GM19468 (cell line): ENCODE results near the gene ROBO3.
A peak's percentile ranks its signal among the peaks of the same experiment; 100 is the strongest.

ENCODE experiments used
- ATAC-seq: cut with Tn5 transposase; IDR thresholded peaks from one replicate; pipeline ENCODE4 v1.9.1; 2021; ENCODE audit warnings: mild to moderate bottlenecking, moderate library complexity, moderate number of reproducible peaks; ENCODE audit not compliant: unreplicated experiment; ENCODE audit errors: extremely low read depth

The ROBO3 gene

DNA sequence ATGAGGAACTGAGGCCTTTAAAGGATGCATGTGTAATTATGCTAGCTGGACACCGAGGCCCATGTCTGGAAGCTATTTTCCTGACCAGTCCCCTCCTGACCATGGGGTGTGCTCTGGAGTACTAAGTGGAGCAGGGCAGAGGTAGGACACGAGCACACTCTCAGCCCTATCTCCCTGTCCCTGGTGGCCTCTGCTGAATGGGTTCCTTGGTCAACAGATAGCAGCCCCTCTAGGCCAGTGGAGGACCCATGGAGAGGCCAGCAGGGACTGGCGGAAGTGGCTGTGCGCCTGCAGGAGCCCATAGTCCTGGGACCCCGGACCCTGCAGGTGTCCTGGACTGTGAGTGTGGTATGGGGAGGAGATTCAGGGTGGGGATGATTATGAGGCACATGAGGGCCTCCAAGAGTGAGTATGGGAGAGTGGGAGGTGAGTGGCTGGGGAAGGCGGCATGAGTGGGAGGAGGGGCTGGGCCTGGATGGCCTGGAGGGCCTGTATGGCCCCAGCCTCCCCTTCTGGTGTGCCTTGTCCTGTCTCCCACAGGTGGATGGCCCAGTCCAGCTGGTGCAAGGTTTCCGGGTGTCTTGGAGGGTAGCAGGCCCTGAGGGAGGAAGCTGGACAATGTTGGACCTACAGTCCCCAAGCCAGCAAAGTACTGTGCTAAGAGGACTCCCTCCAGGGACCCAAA is 9.5 kb downstream of the ROBO3 start:
- ATAC-seq: no peak

DNA sequence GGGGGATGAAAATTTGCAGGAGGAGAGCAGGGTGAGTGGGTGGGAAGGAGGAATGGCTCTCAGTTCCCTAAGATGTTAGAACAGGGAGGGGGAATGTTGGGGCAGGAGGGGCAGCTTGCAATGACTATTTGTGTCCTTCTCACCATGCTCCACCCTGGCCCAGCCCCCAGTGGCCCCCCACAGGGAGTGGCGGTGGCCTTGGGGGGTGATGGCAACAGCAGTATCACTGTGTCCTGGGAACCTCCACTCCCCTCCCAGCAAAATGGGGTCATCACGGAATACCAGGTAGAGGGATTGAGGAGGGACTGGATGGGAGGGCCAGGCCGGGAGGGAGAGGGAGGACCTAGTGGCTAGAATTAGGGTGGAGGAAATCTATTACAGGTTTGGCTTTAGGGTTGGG is 10.2 kb downstream of the ROBO3 start:
- ATAC-seq: no peak

DNA sequence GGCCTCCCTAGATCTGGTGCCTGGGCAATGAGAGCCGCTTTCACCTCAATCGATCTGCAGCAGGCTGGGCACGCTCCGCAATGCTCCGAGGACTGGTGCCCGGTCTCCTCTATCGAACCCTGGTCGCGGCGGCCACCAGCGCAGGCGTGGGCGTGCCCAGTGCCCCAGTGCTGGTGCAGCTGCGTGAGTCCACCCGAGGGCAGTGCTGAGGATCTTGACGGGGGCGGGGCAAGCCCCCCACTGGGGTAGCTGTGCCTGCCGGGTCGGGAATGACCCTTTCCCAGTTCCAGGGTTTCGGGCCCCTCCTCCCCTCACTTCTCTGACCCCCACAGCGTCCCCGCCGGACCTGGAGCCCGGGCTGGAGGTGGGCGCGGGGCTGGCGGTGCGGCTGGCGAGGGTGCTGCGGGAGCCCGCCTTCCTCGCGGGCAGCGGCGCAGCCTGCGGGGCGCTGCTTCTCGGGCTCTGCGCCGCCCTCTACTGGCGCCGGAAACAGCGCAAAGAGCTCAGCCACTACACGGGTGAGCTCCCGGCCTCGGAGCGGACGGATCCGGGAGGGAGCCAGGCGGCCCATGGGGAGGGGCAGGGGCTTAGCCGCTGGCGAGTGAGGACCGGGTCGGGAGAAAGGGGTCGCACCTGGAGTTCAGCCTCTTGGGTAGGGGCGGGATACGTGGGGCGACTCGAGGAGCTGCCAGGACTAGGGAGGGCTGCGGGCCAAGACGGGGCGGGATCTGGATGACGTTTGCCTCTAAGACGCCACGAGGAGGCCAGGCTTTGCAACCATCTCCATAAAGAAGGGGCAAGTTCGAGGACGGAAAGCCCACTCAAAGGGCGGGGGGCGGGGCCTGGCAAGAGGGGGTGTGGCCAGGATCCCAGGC is 10.9 kb downstream of the ROBO3 start:
- ATAC-seq: peak; percentile 91

DNA sequence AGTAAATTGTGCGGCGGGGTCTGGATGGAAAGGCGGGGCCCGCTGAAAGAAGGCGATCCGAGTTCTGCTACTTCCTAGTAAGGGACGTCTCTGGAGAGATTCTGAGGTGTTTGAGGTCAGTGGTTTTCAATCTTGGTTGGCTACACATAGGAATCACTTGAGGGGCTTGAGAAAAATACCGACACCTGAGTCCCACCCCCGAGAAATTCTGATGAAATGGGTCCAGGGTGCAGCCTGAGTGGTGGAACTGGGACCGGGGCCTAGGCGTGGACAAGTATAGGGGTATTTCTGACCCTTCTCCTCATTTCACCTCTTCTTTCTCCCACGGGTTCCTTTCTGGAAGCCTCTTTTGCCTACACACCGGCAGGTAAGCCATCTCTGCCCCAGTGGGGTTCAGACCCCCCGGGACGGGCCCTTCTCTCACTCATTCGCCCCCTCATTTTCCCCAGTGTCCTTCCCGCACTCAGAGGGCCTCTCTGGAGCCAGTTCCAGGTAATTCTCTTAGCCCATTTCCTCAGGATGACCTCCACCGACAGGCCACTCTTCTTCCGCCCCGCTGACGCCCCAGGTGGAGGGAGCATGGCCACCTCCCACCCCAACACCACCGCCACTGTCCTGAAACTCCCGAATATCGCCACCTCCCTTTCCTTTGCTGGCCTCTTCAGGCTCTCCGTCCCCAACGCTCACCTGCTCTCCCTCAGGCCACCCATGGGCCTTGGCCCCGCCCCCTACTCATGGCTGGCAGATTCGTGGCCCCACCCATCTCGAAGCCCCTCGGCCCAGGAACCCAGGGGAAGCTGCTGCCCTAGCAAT is 11.8 kb downstream of the ROBO3 start:
- ATAC-seq: no peak

DNA sequence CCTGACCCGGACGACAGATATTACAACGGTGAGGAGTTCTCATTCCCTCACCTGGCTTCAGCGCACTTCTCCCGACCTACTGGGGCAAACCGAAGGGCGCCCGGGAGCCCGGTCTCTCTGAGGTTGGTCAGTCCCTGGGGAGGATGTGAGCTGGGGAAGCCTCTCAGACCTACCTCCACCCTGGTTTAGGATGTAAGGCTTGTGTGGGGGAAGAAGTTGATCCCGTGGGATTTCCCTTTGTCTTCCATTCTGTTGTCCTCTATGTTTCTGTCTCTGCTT is 12.3 kb downstream of the ROBO3 start:
- no peak for ATAC-seq

DNA sequence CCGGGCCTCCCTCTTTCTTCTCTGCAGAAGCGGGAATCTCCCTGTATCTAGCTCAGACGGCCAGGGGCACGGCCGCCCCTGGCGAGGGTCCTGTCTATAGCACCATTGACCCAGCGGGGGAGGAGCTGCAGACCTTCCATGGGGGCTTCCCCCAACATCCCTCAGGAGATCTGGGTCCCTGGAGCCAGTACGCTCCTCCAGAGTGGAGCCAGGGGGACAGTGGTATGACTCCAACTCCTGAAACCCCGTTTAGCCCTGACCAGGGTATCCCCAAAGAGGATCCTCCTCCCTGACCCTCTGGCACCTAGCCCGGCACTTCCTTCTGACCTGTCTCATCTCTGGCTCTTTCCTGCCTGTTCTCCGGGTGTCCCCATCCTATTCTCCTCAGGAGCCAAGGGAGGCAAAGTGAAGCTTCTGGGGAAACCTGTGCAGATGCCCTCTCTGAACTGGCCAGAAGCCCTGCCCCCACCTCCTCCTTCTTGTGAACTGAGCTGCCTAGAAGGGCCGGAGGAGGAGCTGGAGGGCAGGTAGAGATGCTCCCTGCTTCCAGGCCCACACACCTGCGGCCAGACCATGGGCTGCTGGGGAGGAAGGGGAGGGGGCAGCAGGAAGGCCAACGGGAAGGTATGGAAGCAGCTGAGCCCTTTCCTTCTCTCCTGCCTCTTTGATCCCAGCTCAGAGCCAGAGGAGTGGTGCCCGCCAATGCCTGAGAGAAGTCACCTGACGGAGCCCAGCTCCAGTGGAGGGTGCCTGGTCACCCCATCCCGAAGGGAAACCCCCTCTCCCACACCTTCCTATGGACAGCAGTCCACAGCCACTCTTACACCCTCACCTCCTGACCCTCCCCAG is 12.9 kb downstream of the ROBO3 start:
- ATAC-seq: no peak

DNA sequence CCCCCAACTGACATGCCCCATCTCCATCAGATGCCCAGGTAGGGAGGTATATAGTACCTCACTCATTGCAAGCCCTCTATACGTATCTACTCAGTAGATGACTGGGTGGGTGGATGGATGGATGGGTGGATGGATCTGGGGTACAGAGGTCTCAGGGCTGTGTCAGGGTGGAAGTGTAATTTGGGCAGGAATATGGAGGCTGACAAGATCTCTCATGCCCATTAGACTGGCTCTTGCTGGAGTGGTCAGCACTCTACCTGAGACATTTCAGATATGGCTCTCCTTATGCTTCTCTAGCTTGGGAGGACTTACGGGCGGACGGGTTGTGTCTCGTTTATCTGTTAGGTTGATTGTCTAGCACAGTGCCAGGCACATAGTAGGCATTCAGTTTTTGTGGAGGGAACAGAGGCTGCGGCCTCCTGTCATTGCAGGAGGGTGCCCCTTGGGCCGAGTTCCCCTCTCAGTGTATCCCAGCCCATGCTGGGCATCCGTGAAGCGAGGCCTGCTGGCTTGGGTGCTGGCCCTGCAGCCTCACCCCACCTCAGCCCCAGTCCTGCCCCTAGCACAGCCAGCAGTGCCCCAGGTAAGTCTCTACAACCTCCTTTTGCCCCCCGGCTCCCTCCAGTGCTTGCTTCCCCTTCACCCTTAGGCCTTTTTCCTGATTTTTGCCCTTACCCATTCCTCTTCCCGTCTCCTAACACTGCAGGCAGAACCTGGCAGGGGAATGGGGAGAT is 13.7 kb downstream of the ROBO3 start:
- ATAC-seq: no peak

DNA sequence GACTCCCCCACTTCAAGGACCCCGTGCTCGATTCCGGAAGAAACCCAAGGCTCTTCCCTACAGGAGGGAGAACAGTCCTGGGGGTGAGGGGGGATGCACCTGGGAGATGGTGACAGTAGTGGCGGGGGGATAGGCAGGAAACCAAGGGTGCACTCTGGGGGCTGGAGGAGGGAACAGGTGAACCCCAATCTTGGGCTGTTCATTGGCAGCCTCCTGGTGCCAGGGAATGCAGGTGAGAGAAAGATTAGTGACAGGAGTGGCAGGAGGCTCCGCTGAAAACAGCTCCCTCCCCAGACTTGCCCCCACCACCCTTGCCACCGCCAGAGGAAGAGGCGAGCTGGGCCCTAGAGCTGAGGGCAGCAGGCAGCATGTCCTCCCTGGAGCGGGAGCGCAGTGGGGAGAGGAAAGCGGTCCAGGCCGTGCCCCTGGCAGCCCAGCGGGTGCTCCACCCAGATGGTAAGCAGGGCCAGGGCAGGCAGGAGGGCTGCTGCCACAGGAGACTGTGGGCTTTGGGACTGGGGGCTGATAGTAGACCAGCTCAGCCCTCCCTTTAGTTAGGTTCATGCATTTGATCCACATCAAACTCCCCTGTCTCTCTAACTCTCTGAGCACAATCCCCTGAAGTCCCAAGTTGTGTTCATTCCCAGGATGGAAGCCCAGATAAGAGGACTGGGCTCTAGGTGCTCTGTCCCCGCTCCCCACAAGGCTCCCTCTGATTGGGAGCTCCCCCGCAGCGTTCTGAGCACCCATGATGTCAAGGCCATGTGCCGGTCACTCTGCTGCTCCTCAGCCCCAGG is 14.5 kb downstream of the ROBO3 start:
- ATAC-seq: no peak

DNA sequence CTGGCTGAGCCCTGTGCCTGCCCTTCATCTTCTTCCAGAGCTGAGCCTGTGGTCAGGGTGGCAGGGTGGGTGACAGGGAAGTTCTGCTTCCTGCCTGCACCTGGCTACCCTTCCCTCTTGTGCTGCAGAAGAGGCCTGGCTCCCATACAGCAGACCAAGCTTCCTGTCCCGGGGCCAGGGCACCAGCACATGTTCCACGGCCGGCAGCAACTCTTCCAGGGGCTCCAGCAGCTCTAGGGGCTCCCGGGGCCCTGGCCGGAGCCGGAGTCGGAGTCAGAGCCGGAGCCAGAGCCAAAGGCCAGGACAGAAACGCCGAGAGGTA is 15.0 kb downstream of the ROBO3 start:
- no peak for ATAC-seq

DNA sequence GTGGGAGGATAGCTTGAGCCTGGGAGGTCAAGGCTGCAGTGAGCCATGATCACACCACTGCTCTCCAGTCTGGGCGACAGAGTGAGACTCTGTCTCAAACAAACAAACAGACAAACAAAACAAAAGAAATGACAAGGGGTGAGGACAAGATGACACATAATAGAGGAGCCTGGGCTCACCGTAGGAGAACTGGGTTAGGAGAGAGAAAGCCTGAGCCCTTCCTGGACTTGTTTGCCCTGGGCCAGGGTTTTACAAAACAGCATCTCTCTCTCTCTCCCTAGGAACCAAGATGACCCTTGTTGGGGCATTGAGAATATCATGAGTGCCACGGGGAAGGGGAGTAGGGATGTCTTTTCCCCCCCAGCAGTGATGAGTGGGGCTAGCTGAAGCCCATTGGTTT is 15.7 kb downstream of the ROBO3 start:
- ATAC-seq: no peak

DNA sequence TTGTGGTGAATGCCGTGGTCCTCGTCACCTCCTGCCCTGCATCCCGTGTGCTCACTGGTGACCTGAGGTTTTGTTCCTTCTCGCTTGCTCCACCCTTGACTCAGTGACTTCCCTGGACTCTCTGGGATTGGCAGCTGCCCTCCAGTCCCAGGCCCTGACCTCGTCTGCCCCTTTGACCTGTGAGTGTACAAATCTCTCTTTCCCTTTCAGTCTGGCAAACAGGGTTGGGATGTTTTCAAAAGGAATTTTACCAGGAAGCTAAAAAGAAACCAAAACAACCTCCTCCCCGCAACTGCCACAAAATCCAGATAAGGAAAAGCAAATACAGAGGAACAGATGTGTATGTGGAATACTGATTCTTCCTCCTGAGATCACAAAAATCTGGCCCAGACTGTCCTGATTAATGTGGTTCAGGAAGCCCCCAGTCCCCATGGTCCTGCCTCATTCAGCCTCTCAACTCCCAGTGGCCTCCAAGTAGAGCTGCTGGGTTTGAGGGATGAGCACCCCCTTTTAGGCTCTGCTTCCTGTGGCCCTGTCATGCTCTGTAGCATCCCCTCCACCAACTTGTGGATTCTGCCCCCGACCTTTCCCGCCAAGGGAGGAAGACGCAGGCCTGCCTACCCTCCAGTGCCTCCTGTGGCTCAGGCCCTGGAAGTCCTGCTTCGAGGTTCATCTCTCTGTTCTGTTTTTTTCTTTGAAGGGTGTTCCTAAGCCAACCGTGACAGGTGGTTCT is 17.3 kb downstream of the ROBO3 start:
- no peak for ATAC-seq

DNA sequence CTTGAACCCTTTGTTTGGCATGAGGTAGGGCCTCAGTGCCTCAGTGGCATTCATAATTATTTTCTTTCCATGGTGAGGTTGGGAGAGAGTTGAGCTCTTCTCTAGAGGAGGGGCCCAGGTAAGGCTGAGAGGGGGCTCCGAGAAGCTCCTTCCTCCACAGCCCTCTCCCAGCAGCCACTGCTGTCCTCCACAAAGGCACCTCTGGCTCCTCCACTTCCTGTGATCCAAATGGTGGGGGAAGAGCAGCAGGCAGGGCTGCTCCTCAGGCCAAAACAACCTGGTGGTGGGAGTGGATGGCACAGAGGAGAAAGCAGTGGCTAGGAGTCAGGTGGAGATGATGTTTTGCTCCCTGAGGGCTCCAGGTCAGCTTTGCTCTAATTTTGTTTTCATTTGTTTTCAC is 19.1 kb downstream of the ROBO3 start:
- no peak for ATAC-seq

DNA sequence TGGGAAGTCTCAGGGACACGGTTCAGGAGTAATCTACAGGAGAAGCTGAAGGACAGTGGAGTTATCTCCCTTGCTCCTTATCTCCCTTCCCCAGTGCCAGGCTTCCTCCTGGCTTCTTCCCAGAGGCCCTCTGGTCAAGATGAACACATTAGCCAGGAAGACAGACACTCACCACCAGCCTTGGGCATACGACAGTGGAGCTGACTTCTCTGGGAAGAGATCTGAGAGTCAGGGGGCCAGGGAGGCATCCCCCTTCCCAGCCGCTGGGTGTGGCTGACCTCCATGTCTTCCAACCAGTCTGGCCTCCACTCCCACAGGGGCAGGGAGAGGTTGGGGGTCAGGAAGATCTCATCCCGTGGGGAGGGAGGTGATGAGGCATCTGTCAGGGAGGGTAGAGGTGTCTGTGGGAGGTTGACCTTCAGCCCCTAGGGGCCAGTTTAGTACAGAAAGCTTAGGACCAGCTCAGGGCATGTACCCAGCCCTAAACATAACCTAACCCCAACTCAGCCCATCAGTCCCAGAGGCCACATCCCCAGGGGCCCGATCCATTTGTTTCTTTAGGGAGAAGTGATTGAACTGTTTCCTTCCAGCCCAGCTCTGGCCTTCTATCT is 19.7 kb downstream of the ROBO3 start:
- ATAC-seq: no peak

DNA sequence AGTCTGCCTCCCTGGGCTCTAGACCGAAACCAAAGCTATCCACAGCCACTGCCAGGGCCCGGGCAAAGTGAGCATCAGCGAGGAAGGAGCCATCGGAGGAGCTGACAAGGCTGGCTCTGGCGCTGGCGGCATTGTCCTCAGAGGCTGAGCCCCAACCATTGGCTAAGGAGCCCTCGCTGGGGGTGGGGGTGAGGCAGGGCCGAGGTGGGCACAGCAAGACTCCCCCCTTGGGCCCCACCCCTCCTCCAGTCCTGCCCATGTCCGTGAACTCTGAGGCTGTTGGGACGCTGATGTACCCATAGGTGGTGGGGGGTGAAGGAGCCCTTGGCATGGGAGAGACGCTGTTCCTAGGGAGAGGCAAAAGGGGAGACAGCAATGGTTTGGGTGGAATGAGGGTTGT is 21.2 kb downstream of the ROBO3 start:
- ATAC-seq: no peak

DNA sequence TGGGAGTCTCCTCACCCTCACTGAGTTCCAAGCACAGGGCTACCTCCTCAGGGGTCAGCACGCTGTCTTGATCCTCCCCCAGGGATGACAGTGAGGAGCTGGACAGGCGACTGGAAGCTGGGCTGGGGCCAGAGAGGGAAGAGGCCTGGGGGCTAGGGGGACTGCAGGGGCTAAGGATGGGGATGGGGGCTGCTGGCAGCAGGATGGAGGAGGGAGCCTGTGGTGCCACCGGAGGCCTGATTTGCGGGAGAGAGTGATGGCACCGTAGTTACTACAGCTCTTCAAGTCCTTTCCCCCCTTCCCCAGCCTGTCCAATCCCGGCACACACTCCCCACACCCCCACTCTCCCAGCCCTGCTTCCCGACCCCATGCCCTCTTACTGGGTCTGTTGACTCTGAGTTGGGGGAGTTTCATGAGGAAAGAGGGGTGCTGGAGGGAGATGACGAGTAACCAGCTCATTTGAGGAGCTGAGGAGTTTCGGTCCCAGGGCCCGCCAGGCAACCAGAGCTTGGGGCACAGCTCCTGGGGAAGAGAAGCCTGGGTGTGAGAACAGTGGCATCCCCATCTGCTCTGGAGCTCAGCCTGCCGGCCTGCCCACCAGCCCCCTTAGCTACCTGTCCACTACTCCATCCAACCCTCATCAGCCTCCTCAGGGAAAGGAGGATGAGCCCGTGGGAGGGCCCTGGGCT is 21.9 kb downstream of the ROBO3 start:
- ATAC-seq: no peak

DNA sequence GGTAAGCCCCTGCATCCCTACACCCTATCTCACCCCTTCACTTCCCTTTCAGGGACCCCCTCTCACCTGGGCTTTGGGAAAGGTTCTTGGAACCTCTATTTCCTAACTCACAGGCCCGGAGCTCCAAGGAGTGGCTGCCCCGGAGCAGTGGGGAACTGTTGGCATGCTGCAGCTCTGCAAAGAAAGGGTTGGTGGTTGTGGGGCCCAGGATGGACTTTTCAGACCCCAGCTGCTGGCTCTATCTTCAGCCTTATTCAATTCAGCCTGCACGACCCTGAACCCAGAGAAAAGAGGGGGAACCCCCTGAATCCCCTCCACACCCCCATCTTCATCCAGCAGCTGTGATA is 22.4 kb downstream of the ROBO3 start:
- no peak for ATAC-seq
